Measurements from ENCODE around the gene FZD1.
"Not testable (repeated sequence)": the region's sequence is repeated elsewhere in the genome, so short reads cannot be mapped to it uniquely, and the experiment has no call there.

The FZD1 gene

GRCh38 chr7:91297939-91298338 lies 33.7 kb downstream of the FZD1 start:
- no peak for DNase-seq (ENCODE audit: low read depth in 3 of 3)

- no peak for DNase-seq (ENCODE audit: low read depth in 3 of 3)
These were observed 35.9 kb downstream of the FZD1 start for GRCh38 chr7:91299952-91300775.

GRCh38 chr7:91302794-91303193 lies 38.6 kb downstream of the FZD1 start:
- no peak for DNase-seq (ENCODE audit: low read depth in 3 of 3)

- no peak for DNase-seq (ENCODE audit: low read depth in 3 of 3)
These were observed 42.0 kb downstream of the FZD1 start for GRCh38 chr7:91306266-91306665.

- DNase-seq (ENCODE audit: low read depth in 3 of 3) = no peak
These were observed 43.2 kb downstream of the FZD1 start for GRCh38 chr7:91307467-91307866.

GRCh38 chr7:91308191-91308590 lies 44.0 kb downstream of the FZD1 start:
- DNase-seq (ENCODE audit: low read depth in 3 of 3) = not testable (repeated sequence)

- no peak for DNase-seq (ENCODE audit: low read depth in 3 of 3)
These were observed 46.7 kb downstream of the FZD1 start for GRCh38 chr7:91310830-91311460.

- no peak for DNase-seq (ENCODE audit: low read depth in 3 of 3)
These were observed 47.6 kb downstream of the FZD1 start for GRCh38 chr7:91311839-91312238.

- DNase-seq (ENCODE audit: low read depth in 3 of 3) = no peak
These were observed 48.9 kb downstream of the FZD1 start for GRCh38 chr7:91313113-91313512.

GRCh38 chr7:91314591-91315323 lies 50.5 kb downstream of the FZD1 start:
- no peak for DNase-seq (ENCODE audit: low read depth in 3 of 3)

- no peak for DNase-seq (ENCODE audit: low read depth in 3 of 3)
These were observed 52.2 kb downstream of the FZD1 start for GRCh38 chr7:91316426-91316825.

GRCh38 chr7:91319351-91319750 lies 55.1 kb downstream of the FZD1 start:
- no peak for DNase-seq (ENCODE audit: low read depth in 3 of 3)

- DNase-seq (ENCODE audit: low read depth in 3 of 3) = no peak
These were observed 56.3 kb downstream of the FZD1 start for GRCh38 chr7:91320366-91321078.

Data from stimulated activated CD4-positive, alpha-beta T cell treated with anti-CD3 and anti-CD28 coated beads, TNF-alpha, amount 100 ng/mL, for 48 hours (primary cell).